Measurements from ENCODE around the gene SCYGR8. TPM values are rescaled to one million over a fixed set of nuclear protein-coding genes. Genes with fewer than 3 reads are reported as not detected.

Gene SCYGR8
- polyA plus RNA-seq, 3 donors, result not detected

DNA sequence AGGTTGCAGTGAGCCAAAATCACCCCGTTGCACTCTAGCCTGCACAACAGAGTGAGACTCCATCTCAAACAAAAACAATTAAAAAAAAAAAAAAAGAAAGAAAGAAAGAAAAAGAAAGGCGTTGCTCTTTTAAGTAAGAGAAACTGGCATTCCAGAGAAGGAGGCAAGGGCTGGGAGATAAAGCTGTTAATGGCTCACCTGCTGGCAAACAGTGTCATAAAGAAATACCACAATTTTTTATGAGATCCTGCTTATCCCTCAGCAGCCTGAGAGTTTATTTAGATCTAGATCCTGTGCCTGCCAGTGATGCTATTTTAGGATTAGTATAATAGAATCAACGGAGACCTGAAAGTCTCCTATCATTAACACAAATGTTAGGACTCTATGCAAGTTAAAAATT is 44.1 kb upstream of the SCYGR8 start:
- H3K4me3 ChIP-seq (replicated peaks in 1 of 3; ENCODE audit: low read depth in 2 of 3, low read length in 3 of 3), result no peak overlapping the region

GRCh38 chr2:227703280-227703732 is 42.4 kb upstream of the SCYGR8 start:
- Histone ChIP-seq H3K27me3 (ENCODE audit: control insufficient read depth in 2 of 2, insufficient read depth in 2 of 2, low read length in 2 of 2) (no peaks in the 10 kb centered on the region), H3K4me2 (replicated peaks; ENCODE audit: extremely low read depth, low read length, poor library complexity, severe bottlenecking) (no peak overlapping the region), H3K9ac (ENCODE audit: insufficient read depth, low read length, poor library complexity, severe bottlenecking) (no peak overlapping the region), H3K9me3 (replicated peaks in 1 of 2; ENCODE audit: control insufficient read depth in 1 of 2, insufficient read depth in 1 of 2, low read length in 2 of 2) (no peaks in the 10 kb centered on the region), H3K36me3 (replicated peaks in 1 of 2; ENCODE audit: control insufficient read depth in 1 of 2, insufficient read depth in 2 of 2, low read length in 2 of 2) (no peaks in the 10 kb centered on the region), H3K79me2 (ENCODE audit: insufficient read depth, low read length) (no peaks in the 10 kb centered on the region), H3K4me3 (replicated peaks in 1 of 3; ENCODE audit: low read depth in 2 of 3, low read length in 3 of 3) (no peak overlapping the region), H2AFZ (ENCODE audit: insufficient read depth, low read depth, low read length, poor library complexity, severe bottlenecking) (no peak overlapping the region), H3K27ac (ENCODE audit: low read depth in 1 of 2, low read length in 2 of 2) (no peak overlapping the region), H3K4me1 (ENCODE audit: control insufficient read depth in 1 of 2, insufficient read depth in 2 of 2, low read length in 2 of 2) (no peaks in the 10 kb centered on the region), H4K20me1 (ENCODE audit: insufficient read depth, low read length) (no peaks in the 10 kb centered on the region)
- H3K4me1 Mint-ChIP-seq, result no peaks in the 10 kb centered on the region
- intact Hi-C loops (cut with micrococcal nuclease), result no loop called here
- no peak overlapping the region for H3K27ac Mint-ChIP-seq
- no peak for DNase-seq
- peaks cover 2 to 4% (median 2%) of the 10 kb centered on the region in 3 donors for H3K27me3 Mint-ChIP-seq (ENCODE audit: low read depth in 3 of 3)
- H3K36me3 Mint-ChIP-seq, result no peaks in the 10 kb centered on the region
- peaks cover 0 to 3% (median 0%) of the 10 kb centered on the region in 7 donors for H3K9me3 Mint-ChIP-seq
- H3K4me3 Mint-ChIP-seq, result no peak overlapping the region
- no CpG with 5 or more reads among the region's 4 CpGs for WGBS (ENCODE audit: insufficient coverage)
- TF ChIP-seq, protein P1, sequence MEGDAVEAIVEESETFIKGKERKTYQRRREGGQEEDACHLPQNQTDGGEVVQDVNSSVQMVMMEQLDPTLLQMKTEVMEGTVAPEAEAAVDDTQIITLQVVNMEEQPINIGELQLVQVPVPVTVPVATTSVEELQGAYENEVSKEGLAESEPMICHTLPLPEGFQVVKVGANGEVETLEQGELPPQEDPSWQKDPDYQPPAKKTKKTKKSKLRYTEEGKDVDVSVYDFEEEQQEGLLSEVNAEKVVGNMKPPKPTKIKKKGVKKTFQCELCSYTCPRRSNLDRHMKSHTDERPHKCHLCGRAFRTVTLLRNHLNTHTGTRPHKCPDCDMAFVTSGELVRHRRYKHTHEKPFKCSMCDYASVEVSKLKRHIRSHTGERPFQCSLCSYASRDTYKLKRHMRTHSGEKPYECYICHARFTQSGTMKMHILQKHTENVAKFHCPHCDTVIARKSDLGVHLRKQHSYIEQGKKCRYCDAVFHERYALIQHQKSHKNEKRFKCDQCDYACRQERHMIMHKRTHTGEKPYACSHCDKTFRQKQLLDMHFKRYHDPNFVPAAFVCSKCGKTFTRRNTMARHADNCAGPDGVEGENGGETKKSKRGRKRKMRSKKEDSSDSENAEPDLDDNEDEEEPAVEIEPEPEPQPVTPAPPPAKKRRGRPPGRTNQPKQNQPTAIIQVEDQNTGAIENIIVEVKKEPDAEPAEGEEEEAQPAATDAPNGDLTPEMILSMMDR (IDR thresholded peaks at IDR 0.05), result no peak

More for the DNA sequence above, 44.1 kb upstream of the SCYGR8 start:
- WGBS (ENCODE audit: insufficient coverage), result no CpG with 5 or more reads among the region's 3 CpGs
- Mint-ChIP-seq H3K36me3 (no peaks in the 10 kb centered on the region), H3K9me3 (peaks cover 0 to 3% (median 0%) of the 10 kb centered on the region in 7 donors), H3K27ac (no peak overlapping the region), H3K4me1 (peaks cover 2% of the 10 kb centered on the region), H3K4me3 (no peak overlapping the region), H3K27me3 (ENCODE audit: low read depth in 3 of 3) (peaks cover 0 to 5% (median 2%) of the 10 kb centered on the region in 3 donors)
- Histone ChIP-seq H3K36me3 (replicated peaks in 1 of 2; ENCODE audit: control insufficient read depth in 1 of 2, insufficient read depth in 2 of 2, low read length in 2 of 2) (no peaks in the 10 kb centered on the region), H3K27ac (ENCODE audit: low read depth in 1 of 2, low read length in 2 of 2) (no peak overlapping the region), H3K9me3 (replicated peaks in 1 of 2; ENCODE audit: control insufficient read depth in 1 of 2, insufficient read depth in 1 of 2, low read length in 2 of 2) (no peaks in the 10 kb centered on the region), H3K79me2 (ENCODE audit: insufficient read depth, low read length) (no peaks in the 10 kb centered on the region), H3K9ac (ENCODE audit: insufficient read depth, low read length, poor library complexity, severe bottlenecking) (no peak overlapping the region), H3K27me3 (ENCODE audit: control insufficient read depth in 2 of 2, insufficient read depth in 2 of 2, low read length in 2 of 2) (no peaks in the 10 kb centered on the region), H3K4me1 (ENCODE audit: control insufficient read depth in 1 of 2, insufficient read depth in 2 of 2, low read length in 2 of 2) (no peaks in the 10 kb centered on the region), H2AFZ (ENCODE audit: insufficient read depth, low read depth, low read length, poor library complexity, severe bottlenecking) (no peak overlapping the region), H4K20me1 (ENCODE audit: insufficient read depth, low read length) (no peaks in the 10 kb centered on the region), H3K4me2 (replicated peaks; ENCODE audit: extremely low read depth, low read length, poor library complexity, severe bottlenecking) (no peak overlapping the region)
- no peak for DNase-seq
- intact Hi-C loops (cut with micrococcal nuclease), result no loop called here
- TF ChIP-seq, protein P1 (IDR thresholded peaks at IDR 0.05), result no peak

Measured in CD14-positive monocyte (primary cell).